Esophagus squamous epithelium (tissue), 5 donors: ENCODE data around the gene MRPL37. TPM values are rescaled to one million over a fixed set of nuclear protein-coding genes. Genes with fewer than 3 reads are reported as not detected.

Source experiments
- DNase-seq: peaks from one replicate; lab custom pipeline; 2025; lab: John Stamatoyannopoulos, UW
- H3K27ac ChIP-seq, 4 donors: fragments of 200-600 bp; sonication (generic); one replicate each; pipeline ENCODE4 v1.5.1; 2016 to 2019; ENCODE audit warnings: mild to moderate bottlenecking in 1 of 4
- H3K27me3 ChIP-seq, 4 donors: fragments of 200-600 bp; sonication (generic); 1 replicate in 3 of 4; 2 replicates in 1 of 4; pipeline versions ENCODE4 v1.5.1 to v1.6.0; 2017 to 2021; ENCODE audit warnings: antibody characterized with exemption in 1 of 4
- H3K36me3 ChIP-seq, 3 donors: fragments of 200-600 bp; sonication (generic); one replicate each; pipeline ENCODE4 v1.5.1; 2016 to 2019
- H3K4me1 ChIP-seq, 3 donors: fragments of 200-600 bp; sonication (generic); one replicate each; pipeline ENCODE4 v1.5.1; 2017 to 2019
- H3K4me3 ChIP-seq, 4 donors: fragments of 200-600 bp; sonication (generic); 1 replicate in 3 of 4; 2 replicates in 1 of 4; pipeline ENCODE4 v1.5.1; 2016 to 2019; ENCODE audit warnings: mild to moderate bottlenecking in 2 of 4, moderate library complexity in 1 of 4
- H3K9me3 ChIP-seq, 3 donors: fragments of 200-600 bp; sonication (generic); one replicate each; pipeline ENCODE4 v1.5.1; 2016 to 2019
- POLR2A ChIP-seq, 4 donors: fragments of 450-650 bp; IDR thresholded peaks; one replicate each; pipeline ENCODE4 v1.6.1; 2017; ENCODE audit warnings: antibody characterized with exemption in 4 of 4, mild to moderate bottlenecking in 4 of 4, moderate library complexity in 3 of 4
- WGBS, 2 donors: methylation state at CpG; one replicate each; pipeline ENCODE4 v1.1.5; 2018; 5-methylcytosine and 5-hydroxymethylcytosine counted together
- intact Hi-C: fragments of 100-400 bp; cut with DNase I; formaldehyde crosslinking; loops from one replicate; pipeline ENCODE4 v1.15.0; 2022
- total RNA-seq, 4 donors: library from RNA; depleted of rRNA; stranded (reverse); fragments of >200 nt; gene quantifications; one replicate each; pipeline ENCODE4 v1.1.0, GENCODE V29; 2016
- TF ChIP-seq, protein P1 (sequence below), 6 experiments: fragments of 450-650 bp in 4 of 6; fragments of 200-600 bp in 2 of 6; sonication (generic) in 2 of 6; IDR thresholded peaks; one replicate each; pipeline ENCODE4 v1.5.1; 2016 to 2019; ENCODE audit warnings: antibody characterized with exemption in 6 of 6, mild to moderate bottlenecking in 4 of 6, moderate library complexity in 4 of 6
- donor health status: DM: yes; HTN: yes; CAD: no.

Gene MRPL37
- total RNA-seq, 4 donors from 2014 or later: 63.1 to 101 (median 79.3) TPM

DNA sequence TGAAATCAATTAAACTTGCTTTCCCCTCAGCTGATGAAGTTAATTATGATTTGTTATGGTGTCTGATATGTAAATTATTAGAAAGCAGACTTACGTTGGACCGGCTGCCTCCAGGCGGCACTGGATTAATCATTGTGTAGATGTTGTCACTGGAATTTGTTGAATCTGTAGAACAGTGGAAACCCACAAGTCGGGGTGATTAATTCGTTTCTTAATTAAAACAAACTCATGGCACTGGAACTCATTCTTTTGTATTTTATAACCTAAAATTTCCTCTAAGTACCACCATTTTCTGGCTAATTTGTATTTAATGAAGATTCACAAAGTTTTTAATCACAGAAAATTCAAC is 39.0 kb downstream of the MRPL37 start:
- no peaks in the 10 kb centered on the region for H3K9me3 ChIP-seq
- H3K4me1 ChIP-seq: no peaks in the 10 kb centered on the region
- peaks cover 7 to 95% (median 13%) of the 10 kb centered on the region in 3 donors for H3K36me3 ChIP-seq
- no peak overlapping the region for H3K27ac ChIP-seq
- WGBS, 2 donors: 65 to 69% methylated on average over 5 of the region's 5 CpGs
- intact Hi-C loops: no loop called here
- TF ChIP-seq, protein P1, sequence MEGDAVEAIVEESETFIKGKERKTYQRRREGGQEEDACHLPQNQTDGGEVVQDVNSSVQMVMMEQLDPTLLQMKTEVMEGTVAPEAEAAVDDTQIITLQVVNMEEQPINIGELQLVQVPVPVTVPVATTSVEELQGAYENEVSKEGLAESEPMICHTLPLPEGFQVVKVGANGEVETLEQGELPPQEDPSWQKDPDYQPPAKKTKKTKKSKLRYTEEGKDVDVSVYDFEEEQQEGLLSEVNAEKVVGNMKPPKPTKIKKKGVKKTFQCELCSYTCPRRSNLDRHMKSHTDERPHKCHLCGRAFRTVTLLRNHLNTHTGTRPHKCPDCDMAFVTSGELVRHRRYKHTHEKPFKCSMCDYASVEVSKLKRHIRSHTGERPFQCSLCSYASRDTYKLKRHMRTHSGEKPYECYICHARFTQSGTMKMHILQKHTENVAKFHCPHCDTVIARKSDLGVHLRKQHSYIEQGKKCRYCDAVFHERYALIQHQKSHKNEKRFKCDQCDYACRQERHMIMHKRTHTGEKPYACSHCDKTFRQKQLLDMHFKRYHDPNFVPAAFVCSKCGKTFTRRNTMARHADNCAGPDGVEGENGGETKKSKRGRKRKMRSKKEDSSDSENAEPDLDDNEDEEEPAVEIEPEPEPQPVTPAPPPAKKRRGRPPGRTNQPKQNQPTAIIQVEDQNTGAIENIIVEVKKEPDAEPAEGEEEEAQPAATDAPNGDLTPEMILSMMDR (IDR thresholded peaks at IDR 0.05): no peak
- no peak for TF ChIP-seq POLR2A (IDR thresholded peaks at IDR 0.05)
- no peak overlapping the region for H3K4me3 ChIP-seq
- no peaks in the 10 kb centered on the region for H3K27me3 ChIP-seq
- DNase-seq: no peak

DNA sequence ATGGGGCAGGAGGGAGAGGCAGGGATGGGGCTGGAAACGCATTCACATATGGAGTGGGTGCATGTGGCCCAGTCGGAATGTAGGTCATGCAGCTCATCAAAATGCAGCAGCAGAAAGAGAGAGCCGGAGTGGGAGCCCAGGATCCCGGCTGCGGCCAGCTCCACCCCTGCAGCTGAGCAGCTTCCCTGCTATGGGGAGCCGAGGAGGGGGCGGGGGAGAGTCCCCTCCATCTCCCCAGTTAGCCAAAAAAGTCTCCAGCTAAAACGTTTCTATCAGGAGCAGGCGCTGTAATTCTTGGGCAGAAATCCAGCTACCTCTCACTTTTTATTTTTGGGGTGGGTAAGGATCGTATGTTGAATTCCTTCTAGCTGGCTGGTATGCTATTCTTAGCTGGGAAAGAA is 39.7 kb downstream of the MRPL37 start:
- Histone ChIP-seq H3K36me3 (peaks cover 7 to 98% (median 13%) of the 10 kb centered on the region in 3 donors), H3K4me3 (no peak overlapping the region), H3K4me1 (no peaks in the 10 kb centered on the region), H3K27ac (no peak overlapping the region), H3K9me3 (no peaks in the 10 kb centered on the region), H3K27me3 (no peaks in the 10 kb centered on the region)
- WGBS, 2 donors: 65 to 72% methylated on average over 3 to 4 of the region's 10 CpGs
- intact Hi-C loops: no loop called here
- no peak for DNase-seq
- TF ChIP-seq POLR2A (IDR thresholded peaks at IDR 0.05): no peak
- TF ChIP-seq, protein P1 (IDR thresholded peaks at IDR 0.05): no peak

DNA sequence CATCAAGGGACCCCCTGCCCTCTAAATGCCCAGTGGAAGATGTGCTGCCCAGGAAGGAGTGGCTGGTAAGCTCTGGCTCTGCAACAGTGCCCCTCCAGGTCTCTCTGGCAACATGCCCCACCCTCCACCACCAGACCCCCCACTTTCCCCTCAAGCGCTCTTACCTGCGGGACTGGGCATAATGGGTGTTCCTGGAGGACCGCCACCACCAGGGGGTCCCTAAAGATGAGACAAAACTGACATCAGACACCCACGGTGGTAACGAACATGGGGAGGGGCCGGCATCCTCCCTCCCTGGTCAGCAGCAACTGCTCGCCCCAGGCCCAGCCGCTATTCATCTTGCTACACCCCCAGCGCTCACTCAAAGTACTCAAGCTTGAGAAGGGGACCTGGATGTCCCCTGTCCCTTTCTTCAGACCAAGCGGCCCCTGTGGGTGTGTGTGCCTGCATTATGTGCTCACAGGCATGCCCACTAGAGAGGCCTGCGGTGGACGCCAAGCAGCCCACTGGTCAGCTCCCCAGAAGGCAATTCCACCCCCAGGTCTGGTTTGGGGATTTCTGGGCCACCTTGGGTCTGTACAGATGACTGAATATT is 40.9 kb downstream of the MRPL37 start:
- no peak overlapping the region for H3K27ac ChIP-seq
- H3K9me3 ChIP-seq: no peaks in the 10 kb centered on the region
- no peaks in the 10 kb centered on the region for H3K27me3 ChIP-seq
- DNase-seq: no peak
- WGBS, 2 donors: 100% methylated on average over 1 of the region's 12 CpGs; no CpG with 5 or more reads in 1 of the 2 donors
- H3K4me1 ChIP-seq: no peaks in the 10 kb centered on the region
- H3K4me3 ChIP-seq: no peak overlapping the region
- intact Hi-C loops: no loop called here
- TF ChIP-seq, protein P1 (IDR thresholded peaks at IDR 0.05): no peak
- no peak for TF ChIP-seq POLR2A (IDR thresholded peaks at IDR 0.05)
- H3K36me3 ChIP-seq: peaks cover 7 to 97% (median 13%) of the 10 kb centered on the region in 3 donors

DNA sequence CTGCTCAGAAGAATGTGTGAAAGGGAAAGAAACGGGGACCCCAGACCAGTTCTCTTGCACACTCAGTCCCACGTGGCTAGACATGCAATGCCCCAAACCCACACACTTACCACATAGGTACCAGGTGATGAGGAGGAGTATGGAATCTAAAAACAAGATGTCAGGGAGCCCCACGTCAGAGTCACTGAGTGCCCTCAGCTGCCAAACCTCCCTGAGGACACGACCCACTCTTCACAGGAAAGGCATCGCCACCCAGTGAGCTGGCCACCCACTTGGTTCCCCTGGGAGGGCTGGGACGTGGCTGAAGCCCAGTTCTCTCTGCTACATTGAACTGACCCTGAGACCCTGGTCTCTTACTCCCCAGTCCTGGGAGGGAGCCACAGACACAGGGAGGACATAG is 41.4 kb downstream of the MRPL37 start:
- no peak overlapping the region for H3K4me3 ChIP-seq
- no peaks in the 10 kb centered on the region for H3K4me1 ChIP-seq
- intact Hi-C loops: no loop called here
- WGBS, 2 donors: 82 to 84% methylated on average over 3 to 6 of the region's 6 CpGs
- no peak overlapping the region for H3K27ac ChIP-seq
- peaks cover 7 to 97% (median 15%) of the 10 kb centered on the region in 3 donors for H3K36me3 ChIP-seq
- no peaks in the 10 kb centered on the region for H3K27me3 ChIP-seq
- TF ChIP-seq, protein P1 (IDR thresholded peaks at IDR 0.05): no peak
- TF ChIP-seq POLR2A (IDR thresholded peaks at IDR 0.05): no peak
- no peaks in the 10 kb centered on the region for H3K9me3 ChIP-seq
- DNase-seq: no peak

DNA sequence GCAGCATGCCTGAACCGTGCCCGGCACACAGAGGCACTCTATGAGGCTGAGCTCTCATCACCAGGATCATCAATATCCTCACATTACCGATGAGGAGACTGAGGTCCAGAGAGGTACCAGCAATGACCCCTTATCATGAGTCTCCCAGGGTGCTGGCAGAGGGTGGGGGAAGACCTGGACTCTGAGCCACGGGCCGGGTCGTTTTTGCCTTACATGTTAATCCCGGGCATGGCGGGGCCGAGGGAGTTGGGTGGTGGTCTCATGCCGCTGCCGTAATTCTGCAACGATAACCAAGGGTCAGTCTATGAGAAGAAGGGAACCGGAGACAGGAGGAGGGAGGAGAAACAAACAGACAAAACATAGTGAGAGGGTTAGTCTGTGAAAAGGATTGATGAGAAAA is 43.1 kb downstream of the MRPL37 start:
- TF ChIP-seq, protein P1 (IDR thresholded peaks at IDR 0.05): no peak
- TF ChIP-seq POLR2A (IDR thresholded peaks at IDR 0.05): no peak
- 86 to 92% methylated on average over 7 to 13 of the region's 13 CpGs for WGBS, 2 donors

More for the DNA sequence above, 43.1 kb downstream of the MRPL37 start:
- Histone ChIP-seq H3K27ac (no peak overlapping the region), H3K36me3 (peaks cover 3 to 97% (median 15%) of the 10 kb centered on the region in 3 donors), H3K9me3 (no peaks in the 10 kb centered on the region), H3K4me1 (no peaks in the 10 kb centered on the region), H3K27me3 (no peaks in the 10 kb centered on the region), H3K4me3 (no peak overlapping the region)
- DNase-seq: no peak
- intact Hi-C loops: no loop called here
